GM12874 (cell line): ENCODE measurements around the gene OR10A6.

Experiments
- TF ChIP-seq, protein P1 (sequence below): IDR thresholded peaks from 2 replicates; pipeline ENCODE4 v1.5.1; 2011; ENCODE audit warnings: low read depth, mild to moderate bottlenecking, control low read depth, low read length, moderate library complexity; ENCODE audit not compliant: insufficient read depth

OR10A6 gene

DNA sequence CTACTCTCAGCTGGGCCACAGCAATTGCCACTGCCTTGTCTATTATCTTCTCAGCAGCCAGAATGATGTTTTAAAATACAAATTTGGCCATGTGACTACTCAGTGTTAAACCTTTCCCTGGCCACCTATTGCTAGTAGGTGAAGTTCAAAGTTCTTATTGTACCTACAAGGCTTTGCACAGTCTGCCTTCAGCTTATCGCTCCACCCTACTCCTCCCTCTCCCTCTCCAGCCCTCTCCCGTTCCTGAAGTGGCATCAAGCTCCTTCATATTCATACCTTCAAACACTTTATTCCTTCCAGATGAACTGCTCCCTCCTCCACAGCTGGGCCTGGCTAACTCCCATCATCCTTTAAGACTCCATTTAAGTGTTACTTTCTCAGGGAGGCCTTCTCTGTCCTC, 37.3 kb downstream of the OR10A6 start:
- TF ChIP-seq, protein P1, sequence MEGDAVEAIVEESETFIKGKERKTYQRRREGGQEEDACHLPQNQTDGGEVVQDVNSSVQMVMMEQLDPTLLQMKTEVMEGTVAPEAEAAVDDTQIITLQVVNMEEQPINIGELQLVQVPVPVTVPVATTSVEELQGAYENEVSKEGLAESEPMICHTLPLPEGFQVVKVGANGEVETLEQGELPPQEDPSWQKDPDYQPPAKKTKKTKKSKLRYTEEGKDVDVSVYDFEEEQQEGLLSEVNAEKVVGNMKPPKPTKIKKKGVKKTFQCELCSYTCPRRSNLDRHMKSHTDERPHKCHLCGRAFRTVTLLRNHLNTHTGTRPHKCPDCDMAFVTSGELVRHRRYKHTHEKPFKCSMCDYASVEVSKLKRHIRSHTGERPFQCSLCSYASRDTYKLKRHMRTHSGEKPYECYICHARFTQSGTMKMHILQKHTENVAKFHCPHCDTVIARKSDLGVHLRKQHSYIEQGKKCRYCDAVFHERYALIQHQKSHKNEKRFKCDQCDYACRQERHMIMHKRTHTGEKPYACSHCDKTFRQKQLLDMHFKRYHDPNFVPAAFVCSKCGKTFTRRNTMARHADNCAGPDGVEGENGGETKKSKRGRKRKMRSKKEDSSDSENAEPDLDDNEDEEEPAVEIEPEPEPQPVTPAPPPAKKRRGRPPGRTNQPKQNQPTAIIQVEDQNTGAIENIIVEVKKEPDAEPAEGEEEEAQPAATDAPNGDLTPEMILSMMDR, result no peak

DNA sequence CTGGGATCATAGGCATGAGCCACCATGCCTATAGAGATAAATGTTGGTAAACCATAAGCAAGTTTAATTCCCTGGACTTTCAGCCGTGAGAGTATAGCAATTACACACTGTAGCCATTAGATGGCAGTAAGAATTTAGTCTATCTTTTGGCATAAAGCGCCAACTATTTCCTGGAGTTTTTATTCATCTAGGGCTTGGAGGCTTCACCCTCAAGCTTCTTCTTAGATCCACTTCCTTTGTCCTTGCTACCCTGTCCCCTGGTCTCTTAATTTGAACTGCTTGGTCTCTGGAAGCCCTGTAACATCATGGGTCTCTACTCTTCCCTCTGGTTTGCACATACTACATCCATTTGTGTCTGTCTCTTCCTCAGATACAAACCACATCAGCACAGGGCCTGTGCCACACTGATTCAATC, 38.2 kb downstream of the OR10A6 start:
- TF ChIP-seq, protein P1, result peak; percentile 50

DNA sequence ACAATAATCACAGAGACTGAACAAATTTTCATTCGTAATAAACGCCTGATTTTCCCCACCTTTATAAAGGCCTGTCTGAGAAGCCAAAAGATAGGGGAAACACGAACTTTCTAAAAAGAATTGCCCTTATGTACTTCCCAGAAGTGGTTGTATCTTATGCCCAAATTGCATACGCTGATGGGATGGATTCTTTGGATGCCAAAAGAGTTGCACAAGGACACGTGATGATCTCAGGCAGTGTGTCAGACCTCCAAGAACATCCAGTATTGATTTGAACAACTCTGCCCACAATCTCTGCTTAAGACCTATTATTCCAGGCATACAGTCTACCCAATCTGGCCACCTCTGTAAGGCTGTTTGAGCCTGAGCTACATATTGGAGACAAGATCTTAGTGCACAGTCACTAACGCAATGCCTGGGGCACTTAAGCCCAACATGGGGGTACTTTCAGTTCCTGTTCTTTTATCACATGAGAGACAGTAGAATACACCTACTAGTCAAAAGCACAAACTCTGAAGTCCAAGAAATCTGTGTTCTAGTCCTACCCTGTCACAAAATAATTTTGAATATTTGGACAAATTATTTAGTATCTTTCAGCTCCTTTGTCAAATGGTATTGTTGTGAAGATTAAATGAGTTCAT, 38.9 kb downstream of the OR10A6 start:
- TF ChIP-seq, protein P1, result no peak

- TF ChIP-seq, protein P1, result no peak
Observed at GRCh38 chr11:7890417-7891172, 40.5 kb downstream of the OR10A6 start.

GRCh38 chr11:7889985-7890384, 41.1 kb downstream of the OR10A6 start:
- TF ChIP-seq, protein P1, result no peak

DNA sequence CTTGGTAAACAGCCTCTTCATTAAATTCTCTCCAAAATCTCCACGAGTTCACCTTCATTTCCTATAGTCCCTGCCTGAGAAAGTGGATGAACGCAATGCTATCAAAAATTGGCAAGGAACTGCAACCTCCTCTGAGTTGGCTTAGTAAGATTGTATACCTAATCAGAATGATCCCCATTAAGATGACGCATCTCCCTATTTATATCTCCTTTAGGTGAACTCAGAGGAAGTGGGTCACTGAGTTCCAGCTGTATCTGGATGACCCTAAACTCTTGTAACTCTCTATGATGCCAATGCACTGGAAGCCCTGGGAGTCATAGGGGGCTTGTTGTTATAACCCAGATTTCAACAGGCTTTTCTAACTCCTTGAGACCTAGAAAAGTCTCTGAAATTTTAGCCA, 48.2 kb downstream of the OR10A6 start:
- TF ChIP-seq, protein P1, result no peak
